NCI-H1694 (cell line): ENCODE data around the gene ASF1B.

Experiments used
- DNase-seq: peaks from one replicate; lab custom pipeline; 2025; lab: John Stamatoyannopoulos, UW

ASF1B gene

DNA sequence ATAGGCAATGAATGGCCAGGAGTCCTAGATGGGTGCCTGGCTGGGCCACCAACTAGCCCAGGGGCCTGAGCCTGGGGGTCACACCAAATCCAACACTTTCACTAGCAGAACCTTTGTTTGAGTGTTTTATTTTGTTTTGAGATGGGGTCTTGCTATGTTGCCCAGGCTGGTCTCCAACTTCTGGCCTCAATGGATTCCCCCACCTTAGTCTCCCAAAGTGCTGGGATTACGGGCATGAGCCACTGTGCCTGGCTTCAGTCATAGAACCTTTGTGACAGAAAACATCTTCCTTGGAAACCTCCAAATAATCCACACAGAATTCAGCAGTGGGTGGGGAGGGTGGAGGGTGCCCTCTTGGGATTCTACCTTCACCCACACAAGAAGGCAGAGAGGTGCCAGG, 24.9 kb downstream of the ASF1B start:
- no peak for DNase-seq

DNA sequence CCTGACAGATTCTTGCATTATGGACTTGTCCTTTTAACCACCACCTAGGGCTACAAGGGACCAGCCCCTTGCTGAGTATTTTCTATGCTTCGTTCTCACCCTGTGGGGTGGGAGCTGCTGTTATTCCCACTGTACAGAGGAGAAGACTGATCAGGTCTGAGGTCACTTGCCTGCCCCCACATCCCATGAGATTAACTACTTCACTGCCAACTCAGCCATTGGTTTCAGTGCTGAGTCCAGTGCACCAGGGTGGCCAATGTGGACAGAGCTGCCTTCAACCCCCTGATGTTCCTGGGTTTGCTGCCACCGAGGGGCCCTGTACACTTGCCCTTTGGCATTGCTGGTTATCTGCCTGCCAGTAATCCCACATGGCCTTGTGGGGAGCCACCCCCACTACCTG, 25.7 kb downstream of the ASF1B start:
- no peak for DNase-seq

DNA sequence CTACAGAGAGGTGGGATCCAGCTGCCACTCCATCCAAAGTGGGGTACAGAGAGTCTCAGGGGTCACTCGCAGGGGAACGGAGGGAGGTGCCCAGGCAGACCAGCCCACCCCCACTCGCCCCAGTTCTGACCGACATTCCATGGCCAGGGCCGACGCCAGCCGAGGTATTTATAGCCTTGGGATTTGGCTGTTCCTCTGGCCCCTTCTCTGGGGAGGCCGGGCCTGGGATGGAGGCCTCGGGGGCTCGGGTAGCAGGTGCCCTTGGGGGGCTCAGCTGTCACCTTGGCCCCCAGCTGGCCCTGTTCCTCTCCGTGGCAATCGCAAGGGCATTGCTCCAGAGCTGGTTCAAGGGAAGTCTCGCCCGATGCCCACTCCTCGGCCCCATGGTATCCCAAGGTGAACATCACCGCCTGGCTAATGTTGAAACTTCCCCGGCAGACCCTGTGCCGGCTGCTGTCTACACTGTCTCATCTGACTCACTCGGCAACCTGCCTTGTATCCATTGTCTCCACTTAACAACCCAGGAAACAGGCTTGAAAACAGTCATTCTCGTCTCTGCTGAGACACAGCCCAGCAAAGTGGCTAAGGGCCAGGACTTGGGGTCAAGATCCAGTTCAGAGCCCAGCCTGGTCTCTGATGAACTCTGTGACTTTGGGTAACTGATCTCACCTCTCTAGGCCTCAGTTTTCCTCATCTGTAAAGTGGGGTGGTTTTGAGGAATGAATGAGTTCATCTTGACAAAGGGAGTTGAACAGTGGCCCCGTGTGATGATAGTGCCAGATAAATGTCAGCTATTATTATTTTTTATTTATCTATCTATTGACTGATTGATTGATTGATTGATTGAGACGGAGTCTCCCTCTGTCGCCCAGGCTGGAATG, 28.6 kb downstream of the ASF1B start:
- DNase-seq: no peak

DNA sequence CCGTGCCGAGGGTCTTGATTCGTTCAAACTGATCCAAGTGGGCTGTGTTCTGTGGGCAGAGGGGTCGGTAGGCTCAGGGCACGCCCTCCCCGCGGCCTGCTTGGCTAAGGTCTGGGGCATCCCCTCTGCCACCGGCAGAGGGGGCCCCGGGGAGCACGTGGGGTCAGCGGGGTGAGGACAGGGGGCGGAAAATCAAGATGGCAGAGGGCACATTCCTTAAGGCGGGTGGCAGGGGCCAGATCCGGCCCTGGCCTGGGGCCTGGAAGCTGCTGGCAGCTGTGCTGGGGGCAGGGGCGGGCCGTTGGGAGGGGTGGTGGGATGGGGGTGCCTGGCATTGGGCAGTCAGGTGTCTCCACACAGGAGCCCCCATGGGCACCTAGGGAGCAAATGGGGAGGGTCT, 29.5 kb downstream of the ASF1B start:
- no peak for DNase-seq

DNA sequence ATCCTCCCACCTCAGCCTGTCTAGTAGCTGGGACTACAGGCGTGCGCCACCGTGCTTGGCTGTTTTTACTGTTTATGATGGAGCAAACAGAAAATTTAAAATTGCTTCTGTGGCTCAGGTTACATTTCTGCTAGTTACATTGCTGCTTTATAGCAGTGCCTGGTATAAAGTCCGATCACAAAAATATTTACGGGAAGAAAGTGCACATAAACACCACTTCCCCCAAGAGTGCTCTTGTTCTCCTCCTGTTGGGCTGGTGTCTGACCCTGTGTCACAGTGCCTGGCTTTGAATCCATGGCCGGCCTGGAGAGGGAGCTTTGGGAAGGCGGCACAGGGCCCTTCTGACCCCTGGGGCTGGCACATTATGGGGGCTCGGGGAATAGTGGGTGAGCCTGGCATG, 30.7 kb downstream of the ASF1B start:
- DNase-seq: no peak

DNA sequence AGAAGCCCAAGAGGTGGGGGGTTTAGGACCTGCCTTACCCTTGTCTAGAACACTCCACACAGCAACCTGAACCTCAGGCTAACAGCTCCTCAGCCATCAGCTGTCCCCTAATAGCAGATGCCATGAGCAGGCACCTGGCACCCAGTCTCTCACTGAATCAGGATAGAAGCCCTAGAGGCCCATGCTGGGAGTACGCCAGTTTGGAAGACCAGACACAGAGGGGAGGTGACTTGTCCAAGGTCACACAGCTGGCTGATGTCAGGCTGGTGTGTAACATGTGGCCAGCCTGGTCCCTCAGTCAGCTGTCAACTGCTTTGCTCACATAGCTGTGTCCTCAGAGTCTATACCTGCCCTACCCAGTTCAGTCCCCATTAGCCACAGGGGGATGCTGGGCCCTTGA, 33.1 kb downstream of the ASF1B start:
- DNase-seq: no peak

DNA sequence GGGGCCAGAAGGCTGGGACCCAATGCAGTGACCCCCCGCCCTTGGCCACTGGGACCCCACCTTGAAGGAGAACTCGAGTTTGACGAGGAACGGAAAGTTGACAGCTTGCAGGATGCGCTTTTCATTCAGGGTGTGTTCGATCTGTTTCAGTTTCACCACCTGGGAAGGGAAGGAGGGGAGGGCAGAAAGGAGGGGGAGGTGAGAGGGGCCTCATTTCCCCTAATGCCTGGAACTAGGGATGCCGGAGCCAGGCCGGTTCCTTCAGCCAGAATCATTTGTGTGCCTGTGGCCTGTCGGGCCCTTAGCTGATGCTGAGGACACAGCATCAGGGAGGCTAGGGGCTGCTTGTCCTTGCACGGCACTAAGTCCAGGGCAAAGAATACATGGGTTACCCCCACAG, 33.6 kb downstream of the ASF1B start:
- DNase-seq: no peak

DNA sequence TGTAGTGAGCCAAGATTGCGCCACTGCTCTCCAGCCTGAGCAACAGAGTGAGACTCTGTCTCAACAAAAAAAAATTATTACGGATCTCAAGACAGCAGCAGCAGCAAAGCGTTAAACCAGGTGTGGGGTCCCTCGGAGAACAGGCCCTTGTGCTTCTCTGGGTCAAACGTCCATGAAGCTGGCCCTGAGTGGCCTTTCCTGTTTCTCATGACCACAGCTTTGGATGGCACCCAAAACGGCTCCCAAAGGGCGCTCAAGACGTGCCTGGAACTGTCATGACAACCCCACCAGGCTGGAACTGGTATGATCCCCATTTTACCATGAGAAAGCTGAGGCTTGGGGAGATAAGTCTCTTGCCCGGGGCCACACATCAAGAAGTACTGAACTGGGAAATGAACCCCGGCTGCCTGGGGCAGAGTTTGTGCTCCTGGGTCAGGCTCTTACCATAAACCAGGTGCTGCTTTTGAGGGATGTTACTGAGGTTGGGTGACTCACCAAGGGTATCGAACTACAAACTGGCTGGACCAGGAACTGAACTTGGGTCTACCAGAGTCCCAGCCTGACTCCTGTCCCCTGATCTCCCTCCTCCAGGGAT, 34.2 kb downstream of the ASF1B start:
- DNase-seq: no peak

DNA sequence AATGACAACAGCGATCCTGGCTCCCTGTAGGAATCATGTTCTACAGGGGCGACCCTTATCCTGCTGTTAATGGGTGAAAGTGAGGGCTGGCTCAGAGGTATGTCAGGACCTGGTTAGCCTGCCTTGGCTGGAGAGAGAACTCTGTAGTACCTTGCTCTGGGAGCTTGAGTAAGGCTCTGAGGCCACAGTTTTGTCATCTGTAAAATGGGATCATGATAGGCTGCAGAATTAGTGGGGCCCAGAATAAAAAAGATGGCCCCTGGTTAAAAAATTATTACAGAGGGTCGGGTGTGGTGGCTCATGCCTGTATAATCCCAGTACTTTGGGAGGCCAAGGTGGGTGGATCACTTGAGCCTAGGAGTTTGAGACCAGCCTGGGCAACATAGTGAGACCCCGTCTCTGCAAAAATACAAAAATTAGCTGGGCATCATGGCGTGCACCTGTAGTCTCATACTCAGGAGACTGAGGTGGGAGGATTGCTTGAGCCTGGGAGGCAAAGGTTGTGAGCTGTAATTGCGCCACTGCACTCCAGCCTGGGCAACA, 35.3 kb downstream of the ASF1B start:
- DNase-seq: no peak

DNA sequence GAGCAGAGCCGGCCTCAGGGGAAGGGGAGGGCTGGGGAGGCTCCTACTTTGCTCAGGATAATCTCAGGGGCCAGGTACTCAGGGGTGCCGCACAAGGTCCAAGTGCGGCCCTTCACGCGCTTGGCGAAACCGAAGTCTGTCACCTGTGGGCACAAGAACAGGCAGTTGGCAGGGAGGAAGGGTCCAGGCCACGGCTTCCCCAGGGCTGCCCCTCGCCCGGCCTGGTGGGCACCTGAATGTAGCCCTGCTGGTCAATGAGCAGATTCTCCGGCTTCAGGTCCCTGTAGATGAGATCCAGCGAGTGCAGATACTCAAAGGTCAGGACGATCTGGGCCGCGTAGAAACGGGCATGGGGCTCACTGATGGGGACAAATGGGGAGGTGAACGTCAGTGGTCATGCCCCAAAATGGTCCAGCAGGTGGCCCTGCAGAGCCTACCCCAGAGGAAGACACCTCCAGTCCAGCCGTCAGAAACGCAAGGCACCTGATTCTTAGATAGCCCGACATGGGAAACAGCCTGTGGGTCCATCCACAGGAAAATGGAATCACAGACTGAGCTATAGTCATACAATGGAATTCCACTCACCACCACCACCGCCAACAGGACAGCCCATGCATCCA, 38.7 kb downstream of the ASF1B start:
- DNase-seq: no peak

DNA sequence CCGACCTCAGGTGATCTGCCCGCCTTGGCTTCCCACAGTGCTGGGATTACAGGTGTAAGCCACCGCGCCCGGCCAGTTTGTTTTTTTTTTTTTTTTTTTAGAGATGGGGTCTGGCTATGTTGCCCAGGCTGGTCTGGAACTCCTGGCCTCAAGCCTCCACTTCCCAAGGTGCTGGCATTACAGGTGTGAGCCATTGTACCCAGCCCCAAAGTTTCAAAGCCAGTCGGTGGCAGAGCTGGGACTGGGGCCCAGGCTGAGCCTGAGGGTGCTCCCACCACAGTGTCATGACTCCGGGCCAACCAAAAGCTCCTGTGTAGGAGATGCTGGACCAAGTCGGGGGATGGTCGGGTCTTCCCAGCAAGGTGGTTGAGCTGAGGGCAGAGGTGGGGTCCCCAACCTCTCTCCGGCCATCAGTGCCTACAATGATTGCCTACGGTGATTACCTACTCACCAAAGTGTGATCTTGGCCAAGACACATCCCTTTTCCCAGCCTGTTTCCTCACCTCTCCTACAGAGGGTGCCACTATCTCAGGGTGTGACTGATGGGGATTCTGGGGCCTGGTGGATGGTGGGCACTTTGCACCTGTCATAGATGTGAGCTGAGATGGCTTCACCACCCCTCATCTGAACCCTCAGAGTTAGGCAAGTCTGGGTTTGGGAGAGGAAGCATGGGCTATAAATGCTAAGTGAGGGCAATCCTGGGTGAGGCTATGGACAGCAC, 40.0 kb downstream of the ASF1B start:
- DNase-seq: no peak

DNA sequence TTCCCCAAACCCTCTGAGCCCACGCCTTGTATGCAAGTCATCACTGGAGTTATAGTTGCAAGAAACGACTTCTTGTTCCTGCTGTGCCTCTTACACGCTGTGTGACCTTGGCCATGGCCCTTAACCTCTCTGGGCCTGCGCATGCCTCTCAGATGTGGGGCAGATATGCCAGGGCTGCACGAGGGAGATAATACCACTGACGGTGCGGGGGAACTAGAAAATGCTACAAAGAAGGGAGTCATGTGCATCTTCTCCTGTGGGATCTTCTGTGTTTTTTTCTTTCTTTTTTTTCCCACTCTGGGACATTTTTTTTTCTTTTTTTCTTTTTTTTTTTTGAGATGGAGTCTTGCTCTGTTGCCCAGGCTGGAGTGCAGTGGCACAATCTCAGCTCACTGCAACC, 41.5 kb downstream of the ASF1B start:
- DNase-seq: no peak

DNA sequence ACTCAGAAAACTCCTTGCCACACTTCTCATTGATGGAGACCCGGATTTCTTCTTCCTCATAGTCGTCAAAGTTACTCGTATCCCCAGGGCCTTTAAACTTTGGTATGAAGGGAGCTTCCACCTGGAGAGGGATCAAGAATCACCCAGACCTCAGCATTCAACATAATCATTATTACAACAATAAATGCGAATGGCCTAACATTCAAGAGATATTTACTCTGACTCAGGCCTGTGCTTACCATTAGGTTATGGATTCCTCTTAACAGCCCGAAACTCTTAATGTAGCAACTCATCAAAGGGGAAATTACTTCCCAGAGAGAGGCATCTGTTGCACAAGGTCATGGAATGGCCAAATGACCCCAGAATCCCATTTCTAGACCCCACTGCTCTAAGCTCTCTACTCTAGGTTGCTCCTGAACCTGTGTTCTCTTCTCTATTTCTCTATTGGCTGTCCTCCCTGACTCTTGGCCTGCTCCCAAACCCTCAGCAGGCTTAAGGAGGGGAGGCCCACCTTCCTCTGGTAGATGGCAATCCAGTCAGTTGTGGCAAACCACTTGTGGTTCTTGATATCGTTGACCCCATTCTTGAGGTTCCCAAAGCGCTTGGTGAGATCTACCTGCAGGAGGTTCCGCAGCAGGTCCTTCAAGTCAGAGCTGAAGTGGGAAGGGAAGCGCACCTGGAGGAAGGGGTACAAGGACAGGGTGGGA, 43.1 kb downstream of the ASF1B start:
- no peak for DNase-seq

DNA sequence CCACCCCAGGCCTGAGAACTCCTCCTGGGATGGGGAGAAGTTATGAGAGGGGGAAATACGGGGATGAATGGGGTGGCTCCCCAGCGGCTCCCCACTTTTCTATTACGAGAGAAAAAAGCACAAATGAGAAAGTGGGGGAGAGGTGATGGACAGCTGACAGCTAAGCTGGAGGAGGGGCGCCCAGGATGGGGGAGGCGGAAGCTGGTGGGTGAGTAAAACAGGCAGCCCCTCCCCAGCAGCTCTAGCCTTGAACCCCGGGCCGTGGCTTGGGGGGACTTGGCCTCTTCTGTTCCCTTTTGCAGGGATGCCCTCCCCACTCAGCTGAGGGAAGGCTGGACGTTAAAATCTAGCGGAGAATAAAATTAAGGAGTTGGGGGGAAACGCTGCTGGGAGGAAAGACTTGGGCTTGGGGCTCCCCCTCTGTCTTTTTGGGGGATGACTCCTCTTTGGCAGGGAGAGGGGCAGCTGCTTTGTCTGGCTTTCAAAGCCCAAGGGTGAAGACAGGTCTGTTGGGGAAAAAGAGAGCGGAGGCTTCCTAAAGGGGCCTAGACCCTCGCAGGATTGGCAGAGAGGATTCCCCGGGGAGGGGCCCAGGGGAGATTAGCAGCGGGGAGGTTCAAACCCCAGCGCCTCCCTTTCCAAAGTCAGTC, 44.5 kb downstream of the ASF1B start:
- no peak for DNase-seq

DNA sequence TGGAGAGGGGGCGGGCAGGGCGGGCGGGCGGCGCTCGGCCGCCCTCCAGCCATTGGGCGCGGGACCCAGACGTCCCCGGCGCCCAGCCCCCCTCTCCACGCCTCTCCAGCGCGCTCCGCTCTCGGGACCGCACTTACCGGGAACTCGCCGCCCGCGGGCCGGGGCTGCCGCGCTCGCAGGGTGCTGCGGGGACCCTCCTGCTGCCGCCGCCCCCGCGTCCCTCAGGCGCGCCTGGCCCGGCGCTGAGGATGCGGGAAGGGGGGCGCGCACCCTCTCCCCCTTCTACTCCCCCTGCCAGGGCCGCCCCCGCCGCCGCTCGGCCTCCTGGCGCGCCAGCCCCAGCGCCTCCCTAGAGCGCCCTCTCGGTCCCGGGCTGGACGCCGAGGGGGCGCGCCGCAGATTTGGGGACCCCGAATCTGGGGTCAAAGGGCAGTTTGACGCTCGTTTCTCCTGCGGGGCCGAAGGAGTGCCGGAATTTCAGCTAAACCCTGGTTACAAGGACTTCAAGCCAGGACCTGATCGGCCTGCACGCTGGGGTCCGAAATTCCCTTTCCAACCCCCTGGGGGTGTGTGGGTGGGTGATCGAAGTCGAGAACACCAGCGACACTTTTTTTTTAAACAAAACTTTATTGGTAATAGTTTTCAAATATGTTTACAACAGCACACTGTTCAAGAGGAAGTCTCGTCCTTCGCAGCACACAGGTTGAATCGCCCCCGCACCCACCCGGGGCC, 45.1 kb downstream of the ASF1B start:
- DNase-seq: peak; percentile 23

DNA sequence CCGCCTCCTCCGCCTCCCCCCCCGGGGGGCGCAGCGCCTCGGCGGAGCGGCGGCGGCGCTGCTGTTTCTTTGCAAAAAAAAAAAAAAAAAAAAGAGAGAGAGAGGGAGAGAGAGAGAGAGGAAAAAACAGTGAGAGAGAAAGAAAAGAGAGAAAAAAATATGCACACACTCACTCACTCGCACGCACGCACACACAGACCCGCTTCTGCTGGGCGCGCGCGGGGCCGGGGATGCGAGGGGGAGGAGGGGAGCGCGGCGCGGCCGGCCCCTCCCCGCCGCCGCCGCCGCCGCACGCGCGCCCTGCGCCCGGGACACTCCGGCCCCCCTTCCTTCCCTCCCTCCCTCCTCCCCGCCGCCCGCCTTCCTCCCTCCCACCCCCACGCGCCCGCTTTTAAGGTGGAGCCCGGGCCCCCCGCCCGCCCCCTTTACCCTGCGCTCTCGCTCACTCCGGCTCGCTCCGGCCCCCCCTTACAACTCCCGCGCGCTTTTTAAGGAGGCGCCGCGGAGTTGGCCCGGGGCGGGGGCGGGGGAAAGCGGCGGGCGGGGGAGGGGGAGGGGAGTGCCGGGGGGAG, 45.8 kb downstream of the ASF1B start, which contains the start of gene SAMD1:
Gene SAMD1 (minus strand): TSS at position 243 of the 572 bp plus-strand sequence.
- DNase-seq: peak; percentile 60

DNA sequence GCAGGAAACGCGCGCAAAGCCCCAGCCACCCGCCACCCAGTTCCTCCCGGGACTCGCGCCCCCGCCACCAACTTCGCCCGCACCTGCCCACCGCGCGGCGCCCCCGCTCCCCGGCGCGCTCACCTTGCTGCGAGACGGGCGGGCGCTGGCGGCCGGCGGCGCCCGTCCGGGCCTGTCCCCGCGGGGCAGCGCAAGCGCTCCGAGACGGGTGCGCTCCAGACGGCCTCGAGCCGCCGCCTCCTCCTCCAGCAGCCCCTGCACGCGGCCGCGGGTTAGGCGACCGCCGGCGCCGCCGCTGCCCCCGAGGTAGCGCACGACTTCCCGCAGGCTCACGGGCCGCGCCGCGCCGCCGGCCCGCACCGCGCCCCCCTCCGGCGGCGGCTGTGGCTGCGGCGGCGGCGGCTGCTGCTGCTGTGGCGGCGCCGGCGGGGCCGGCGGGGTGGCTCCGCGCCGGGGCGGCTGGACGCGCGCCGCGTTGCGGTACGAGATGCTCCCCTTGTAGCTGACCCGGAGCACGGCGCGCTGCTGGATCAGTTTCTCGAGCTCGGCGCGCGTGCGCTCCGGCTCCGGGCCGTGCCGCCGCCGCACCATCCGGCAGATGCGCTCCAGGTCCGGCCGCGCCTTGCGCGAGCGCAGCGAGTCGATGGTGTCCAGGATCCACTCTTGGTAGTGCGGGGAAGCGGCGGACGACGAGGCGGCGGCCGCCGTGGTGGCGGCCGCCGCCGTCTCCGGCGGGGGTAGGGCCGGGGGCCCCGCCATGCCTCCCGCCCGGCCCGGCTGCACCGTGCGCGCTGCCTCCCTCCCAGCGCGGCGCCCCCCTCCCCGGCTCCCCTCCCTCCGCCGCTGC, 46.5 kb downstream of the ASF1B start:
- DNase-seq: no peak

DNA sequence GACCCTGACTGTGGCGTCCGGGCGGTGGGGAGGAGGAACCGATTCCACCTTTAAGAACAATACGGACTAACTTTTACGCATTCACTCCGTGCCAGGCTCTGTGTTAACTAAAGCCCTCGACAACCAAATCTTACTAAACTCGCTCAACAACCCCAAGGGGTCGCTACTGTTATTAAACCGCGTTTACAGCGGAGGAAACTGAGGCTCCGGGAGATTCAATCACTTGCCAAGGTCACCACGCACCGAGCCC, 47.1 kb downstream of the ASF1B start:
- DNase-seq: peak; percentile 11

DNA sequence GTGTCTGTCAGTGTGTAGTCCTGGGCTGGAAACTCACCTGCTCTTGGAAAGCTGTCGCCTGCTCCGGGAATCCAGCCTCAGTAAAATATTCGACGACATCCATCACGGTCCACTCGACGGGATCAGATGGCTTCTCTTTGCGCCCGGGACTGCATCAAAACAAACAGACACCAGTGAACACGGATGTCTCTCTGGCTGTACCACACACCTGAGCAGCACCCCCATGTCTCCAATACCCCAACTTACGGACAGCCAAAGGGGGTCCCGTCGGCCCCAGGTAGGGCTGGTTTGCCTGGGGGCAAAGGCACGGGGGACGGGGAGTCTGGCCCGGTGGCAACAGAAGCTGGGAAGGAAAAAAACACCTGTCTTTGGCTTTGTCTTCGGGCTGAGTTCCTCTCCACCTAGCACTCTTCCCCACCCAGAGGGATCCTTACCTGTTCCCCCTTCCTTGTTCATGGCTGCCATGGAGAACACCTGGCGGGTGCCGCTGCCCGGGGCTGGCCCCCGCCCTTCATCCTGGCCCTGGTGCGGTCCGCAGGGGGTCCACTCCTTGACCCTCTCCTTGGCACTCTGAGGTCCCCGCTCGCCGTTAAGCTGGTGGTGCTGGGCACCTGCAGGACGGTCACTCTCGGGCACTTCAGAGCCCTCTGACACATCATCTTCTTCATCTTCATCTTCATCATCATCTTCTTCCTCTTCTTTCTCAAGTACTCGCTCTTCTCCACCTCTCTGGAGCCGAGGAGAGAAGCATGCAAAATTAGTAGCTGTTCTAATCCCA, 47.6 kb downstream of the ASF1B start:
- no peak for DNase-seq
